Stimulated activated CD4-positive, alpha-beta T cell treated with anti-CD3 and anti-CD28 coated beads, Interleukin-2, amount 100 ng/mL, for 48 hours (primary cell): ENCODE measurements around the gene GPR35.

Experiments
- DNase-seq, 2 donors: peaks; one replicate each; pipeline ENCODE4 v3.0.0-alpha.2; 2020

GPR35 gene

GRCh38 chr2:240624950-240625621 is at the start of gene GPR35:
Gene GPR35 (plus strand): TSS chr2:240625480. CDS start chr2:240629953, 4,473 bp downstream.
- DNase-seq = peak; percentile 67 to 69

GRCh38 chr2:240576036-240576435 is 49.2 kb upstream of the GPR35 start:
- no peak for DNase-seq

- no peak for DNase-seq
Measured at GRCh38 chr2:240576436-240577205, 48.7 kb upstream of the GPR35 start.

DNA sequence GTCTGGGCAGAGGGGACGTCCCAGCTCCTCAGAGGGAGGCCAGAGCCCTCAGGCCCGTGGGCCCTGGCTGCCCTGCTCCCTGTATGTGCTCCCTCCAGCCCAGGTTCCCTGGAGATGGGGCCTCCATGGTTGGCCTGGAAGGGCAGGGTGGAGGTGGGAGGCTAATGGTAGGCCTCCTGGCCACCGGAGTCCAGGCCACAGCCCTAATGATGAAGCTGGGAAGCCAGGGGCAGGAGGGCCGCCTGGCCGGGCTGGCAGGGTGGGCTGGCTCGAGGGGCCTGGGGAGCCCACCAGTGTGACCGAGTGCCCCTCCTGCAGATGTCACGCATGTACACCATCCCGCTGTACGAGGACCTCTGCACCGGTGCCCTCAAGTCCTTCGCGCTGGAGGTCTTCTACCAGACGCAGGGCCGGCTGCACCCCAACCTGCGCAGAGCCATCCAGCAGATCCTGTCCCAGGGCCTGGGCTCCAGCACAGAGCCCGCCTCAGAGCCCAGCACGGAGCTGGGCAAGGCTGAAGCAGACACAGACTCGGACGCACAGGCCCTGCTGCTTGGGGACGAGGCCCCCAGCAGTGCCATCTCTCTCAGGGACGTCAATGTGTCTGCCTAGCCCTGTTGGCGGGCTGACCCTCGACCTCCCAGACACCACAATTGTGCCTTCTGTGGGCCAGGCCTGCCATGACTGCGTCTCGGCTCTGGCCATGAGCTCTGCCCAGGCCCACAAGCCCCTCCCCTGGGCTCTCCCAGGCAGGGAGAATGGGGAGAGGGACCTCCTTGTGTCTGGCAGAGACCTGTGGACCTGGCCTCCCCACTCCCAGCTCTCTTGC is 47.8 kb upstream of the GPR35 start:
- no peak for DNase-seq

DNA sequence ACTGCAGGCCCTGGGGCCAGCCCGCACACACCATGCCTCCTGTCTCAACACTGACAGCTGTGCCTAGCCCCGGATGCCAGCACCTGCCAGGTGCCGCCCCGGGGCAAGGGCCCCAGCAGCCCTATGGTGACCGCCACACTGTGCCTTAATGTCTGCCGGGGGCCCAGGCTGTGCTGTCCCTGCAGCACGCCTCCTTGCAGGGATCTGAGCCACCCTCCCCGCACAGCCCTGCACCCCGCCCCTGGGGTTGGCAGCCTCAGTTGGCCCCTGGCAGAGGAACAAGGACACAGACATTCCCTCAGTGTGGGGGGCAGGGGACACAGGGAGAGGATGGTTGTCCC is 47.2 kb upstream of the GPR35 start:
- DNase-seq = no peak

GRCh38 chr2:240578488-240578887 is 46.8 kb upstream of the GPR35 start:
- no peak for DNase-seq

- no peak for DNase-seq
Measured at GRCh38 chr2:240579071-240579762, 46.1 kb upstream of the GPR35 start.

DNA sequence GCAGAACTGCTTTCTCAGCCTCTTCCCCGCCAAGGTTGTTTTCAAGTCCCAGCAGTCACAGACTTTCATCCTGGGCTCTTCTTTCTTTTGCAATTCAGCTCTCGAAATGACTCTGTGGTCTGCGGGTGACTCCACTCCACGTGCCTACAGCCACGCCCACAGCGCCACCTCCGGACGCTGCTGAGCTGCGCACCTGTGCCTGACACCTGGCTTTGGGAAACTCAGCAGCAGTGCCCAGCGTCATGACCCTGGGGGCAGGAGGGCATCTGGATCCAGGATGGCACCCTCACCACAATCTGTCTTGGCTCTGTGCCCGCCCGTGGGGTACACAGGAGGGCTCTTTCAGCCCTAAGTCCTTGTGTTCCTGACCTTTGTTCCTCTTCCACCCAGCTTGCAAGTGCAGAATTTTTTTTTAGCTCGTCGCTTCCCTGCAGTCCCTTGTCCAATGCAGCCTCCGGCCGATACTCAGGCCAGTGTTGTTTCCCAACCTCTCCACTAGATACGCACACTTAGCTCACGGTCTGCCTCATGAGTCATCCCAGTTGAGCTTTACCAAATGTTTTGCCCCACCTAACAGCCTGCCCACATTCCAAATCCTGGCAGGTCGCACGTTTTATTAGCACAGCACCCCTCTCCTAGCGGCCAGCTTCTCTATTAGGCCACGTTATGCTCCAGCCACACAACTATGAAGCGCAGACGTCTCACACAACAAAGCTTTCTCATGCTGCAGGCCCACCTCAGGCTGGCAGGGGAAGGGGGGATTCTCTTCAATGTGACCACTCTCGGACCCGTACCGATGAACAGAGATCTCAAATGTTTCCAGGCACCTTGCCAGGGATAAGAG is 45.3 kb upstream of the GPR35 start:
- peak; percentile 65 to 66 for DNase-seq

GRCh38 chr2:240581811-240582210 is 43.5 kb upstream of the GPR35 start:
- DNase-seq = no peak

DNA sequence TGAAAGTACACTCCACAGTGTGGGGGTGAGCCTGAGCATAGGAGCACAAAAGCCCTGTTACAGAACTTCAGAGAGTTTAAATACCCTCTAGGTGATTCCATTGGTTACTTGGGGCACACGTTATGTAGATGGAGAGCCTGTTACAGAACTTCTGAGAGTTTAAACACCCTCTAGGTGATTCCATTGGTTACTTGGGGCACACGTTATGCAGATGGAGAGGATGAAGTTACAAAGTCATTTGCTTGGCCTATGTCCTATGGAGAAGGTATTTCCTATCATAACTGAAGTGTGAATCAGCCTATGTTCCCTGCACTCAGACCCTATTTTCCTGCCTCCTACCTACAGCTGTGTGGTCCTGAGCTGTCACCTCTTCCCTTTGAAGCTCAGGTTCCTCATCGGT is 42.5 kb upstream of the GPR35 start:
- DNase-seq = no peak

DNA sequence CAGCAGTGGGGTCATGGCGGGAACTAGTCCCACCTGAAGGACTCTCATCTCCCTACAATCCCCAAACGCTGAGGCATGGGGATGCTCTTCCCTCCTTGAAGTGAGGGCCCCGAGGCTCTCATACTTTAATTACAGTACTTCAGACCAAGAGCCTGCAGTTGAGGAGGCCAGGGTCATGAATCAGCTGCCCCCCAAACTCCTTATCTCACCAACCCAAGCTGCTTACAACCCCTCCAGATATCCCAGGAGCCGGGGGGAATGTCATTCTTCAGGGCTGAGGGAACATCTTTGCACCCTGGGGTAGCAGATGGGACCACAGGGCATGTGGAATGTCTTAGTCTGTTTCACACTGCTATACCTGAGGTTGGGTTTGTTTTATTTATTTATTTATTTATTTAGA is 41.5 kb upstream of the GPR35 start:
- no peak for DNase-seq

- no peak for DNase-seq
Measured at GRCh38 chr2:240584486-240585031, 40.7 kb upstream of the GPR35 start.

- DNase-seq = no peak
Measured at GRCh38 chr2:240585101-240585500, 40.2 kb upstream of the GPR35 start.

DNA sequence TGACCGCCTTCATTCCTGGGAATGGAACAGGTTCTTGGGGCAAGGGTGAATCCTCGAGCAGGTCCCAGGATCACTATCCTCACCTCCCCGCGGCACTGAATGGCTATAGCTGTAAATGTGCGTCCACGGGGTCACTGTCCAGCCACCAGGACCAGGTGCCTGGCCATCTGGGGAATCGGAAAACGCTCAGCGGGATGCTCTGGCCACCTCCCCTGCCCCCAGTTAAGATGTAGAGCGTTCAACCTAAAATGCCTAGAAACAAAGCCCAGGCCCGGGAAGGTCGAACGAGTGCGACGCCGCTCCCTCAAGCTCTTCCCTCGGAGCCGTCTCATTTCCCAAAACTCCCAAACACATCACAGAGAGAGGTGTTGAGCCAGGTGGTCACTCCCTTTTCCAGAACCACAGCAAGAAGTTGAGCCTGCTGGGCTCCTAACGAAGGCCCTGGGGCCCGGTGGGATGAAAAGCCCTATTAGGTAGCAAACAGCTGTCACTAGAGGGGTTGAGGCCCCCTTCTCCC is 39.5 kb upstream of the GPR35 start:
- no peak for DNase-seq

DNA sequence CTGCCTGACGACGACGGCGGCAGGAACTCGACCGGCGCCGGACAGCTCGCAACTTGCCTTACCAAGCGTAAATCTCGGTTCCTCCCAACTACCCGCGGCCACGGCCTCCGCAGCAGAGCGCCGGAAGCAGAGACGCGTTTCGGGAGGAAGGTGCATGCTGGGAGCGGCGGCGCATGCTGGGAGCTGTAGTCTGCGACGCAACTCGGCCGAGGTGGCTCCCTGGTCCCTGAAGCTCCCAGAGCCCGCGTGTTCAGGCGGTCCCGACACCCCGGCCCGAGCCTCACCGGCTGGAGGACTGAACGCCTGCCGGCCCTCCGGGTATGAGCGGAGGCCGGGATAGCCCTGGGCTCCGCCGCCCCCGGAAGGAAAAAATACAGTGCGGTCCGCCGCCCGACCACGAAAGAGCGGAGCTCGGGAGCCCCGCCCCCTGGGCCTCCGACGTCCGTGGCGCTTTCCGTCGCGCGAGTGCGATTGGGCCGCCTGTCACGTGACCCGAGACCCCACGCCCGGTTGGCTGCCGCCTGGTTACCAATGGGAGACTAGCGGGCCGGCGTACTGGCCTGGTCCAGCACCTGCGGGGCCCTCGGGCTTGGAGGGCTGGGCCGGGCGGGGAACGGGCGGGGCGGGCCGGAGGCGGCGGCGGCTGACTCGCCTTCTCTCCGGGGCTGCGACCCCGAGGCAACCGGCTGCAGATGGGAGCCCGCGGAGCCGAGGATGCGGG is 38.9 kb upstream of the GPR35 start, which contains the start of gene CAPN10:
Gene CAPN10 (plus strand): TSS at position 537 of the 721 bp plus-strand sequence. CDS start 178 bp downstream, at position 715.
- peak; percentile 94 for DNase-seq

- peak; percentile 36 to 45 for DNase-seq
Measured at GRCh38 chr2:240586919-240587800, 38.1 kb upstream of the GPR35 start.

DNA sequence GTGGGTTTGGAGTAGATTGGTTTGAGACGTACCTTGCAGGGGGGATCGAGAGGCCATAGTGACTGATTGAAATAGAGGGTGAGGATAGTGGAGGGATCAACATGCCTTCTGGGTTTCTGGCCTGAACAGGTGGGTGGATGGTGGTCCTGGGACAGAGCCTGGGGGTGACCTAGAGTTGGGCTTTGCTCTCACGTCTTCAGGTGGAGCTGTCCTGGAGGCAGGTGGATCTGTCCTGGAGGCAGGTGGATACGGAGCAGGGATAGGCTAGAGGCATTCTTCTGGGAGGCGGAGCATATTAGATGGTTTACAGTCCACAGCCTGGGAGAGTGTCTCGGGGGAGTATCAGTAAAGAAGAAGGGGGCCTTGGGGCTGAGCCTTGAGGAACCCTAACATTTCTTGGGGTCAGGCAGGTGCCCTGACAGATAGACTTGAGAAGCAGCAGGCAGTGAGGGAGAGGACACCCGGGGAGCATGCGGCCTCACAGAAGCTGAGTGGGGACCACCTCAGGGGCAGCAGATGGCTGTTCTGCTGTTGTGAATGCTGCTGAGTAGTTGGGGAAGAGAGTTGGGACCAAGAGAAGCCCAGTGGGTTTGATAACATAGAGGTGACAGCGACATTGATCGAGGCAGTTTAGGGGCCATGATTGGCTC is 37.1 kb upstream of the GPR35 start:
- no peak for DNase-seq

DNA sequence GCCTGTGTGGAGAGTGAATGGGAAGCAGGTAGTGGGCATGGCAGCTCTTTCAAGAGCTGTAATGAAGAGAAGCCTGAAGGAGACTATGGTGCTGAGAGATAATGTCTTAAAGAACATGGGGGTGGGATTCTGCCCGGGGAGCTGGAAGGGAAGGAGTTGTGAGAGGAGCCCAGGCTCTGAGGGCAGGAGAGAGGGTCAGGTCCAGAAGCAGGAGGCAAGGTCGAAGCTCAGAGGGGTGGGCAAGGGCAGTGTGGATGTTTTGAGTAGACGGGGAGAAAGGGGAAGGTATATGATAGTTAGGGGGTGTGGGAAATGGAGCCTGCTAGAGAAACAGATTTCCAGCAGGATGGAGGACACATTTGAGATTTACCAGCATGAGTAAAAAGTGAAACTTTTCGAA is 36.6 kb upstream of the GPR35 start:
- DNase-seq = no peak

GRCh38 chr2:240589375-240589774 is 35.9 kb upstream of the GPR35 start:
- no peak for DNase-seq
